Glomerular endothelial cell (primary cell): ENCODE measurements around the gene NAA40. TPM values are rescaled to one million over a fixed set of nuclear protein-coding genes. Genes with fewer than 3 reads are reported as not detected.
"Not testable (repeated sequence)": the region's sequence is repeated elsewhere in the genome, so short reads cannot be mapped to it uniquely, and the experiment has no call there.

Experiments
- DNase-seq: peaks from one replicate; pipeline ENCODE4 v3.0.0-alpha.2; 2011; ENCODE audit warnings: low read depth, low spot score; ENCODE audit errors: extremely low read depth
- total RNA-seq: library from RNA; depleted of rRNA; stranded (reverse); fragments of >200 nt; gene quantifications from 2 replicates; pipeline ENCODE4 v1.2.3, GENCODE V29; 2015

NAA40 gene
- total RNA-seq, 1 donor from 2014 or later: 20.8 TPM

- DNase-seq: no peak
These were observed 906 bp upstream of the NAA40 start for GRCh38 chr11:63937713-63938478.

- DNase-seq: no peak
These were observed 642 bp downstream of the NAA40 start for GRCh38 chr11:63939397-63939891.

DNA sequence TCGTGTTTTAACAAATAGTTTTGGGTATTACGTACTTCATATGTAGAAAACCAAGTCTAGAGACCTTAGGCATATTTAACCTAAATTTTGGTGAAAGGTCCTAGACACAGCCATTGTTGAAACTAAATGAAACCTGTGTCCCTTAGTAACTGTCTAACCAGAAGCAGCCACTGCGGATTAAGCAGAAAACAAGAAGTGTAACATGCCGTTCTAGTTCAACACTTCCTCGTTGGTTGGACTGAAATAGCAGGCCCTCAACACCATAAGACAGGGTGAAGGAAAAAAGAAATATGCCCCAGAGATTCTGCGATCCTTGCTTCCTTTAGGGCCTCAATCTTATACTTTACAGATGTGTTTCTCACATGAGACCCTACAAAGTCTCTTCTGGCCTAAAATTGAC, 2.0 kb downstream of the NAA40 start:
- no peak for DNase-seq

DNA sequence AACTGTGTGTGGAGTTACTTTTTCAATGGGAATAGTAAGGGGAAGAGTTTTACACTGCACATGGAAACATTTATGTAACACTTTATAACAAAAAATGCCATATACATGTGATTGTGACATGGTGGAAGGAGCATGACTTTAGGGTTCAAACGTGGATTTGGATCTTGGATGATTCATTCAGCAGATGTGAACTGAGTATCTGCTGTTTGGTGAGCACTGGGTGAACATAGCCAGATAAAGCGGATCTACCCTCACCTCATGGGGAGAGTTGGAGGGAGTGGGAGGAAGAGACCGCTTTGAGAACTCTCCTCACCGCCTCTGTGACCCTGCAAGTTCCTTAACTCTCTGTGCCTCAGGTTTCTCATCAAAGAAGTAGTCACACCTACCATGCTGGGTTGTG, 3.1 kb downstream of the NAA40 start:
- DNase-seq: no peak

- DNase-seq: no peak
These were observed 4.0 kb downstream of the NAA40 start for GRCh38 chr11:63942803-63943202.

GRCh38 chr11:63944987-63945386, 6.2 kb downstream of the NAA40 start:
- no peak for DNase-seq

GRCh38 chr11:63945477-63946163, 6.8 kb downstream of the NAA40 start:
- DNase-seq: no peak

- DNase-seq: no peak
These were observed 13.2 kb downstream of the NAA40 start for GRCh38 chr11:63951779-63952536.

GRCh38 chr11:63952570-63952969, 13.8 kb downstream of the NAA40 start:
- no peak for DNase-seq

DNA sequence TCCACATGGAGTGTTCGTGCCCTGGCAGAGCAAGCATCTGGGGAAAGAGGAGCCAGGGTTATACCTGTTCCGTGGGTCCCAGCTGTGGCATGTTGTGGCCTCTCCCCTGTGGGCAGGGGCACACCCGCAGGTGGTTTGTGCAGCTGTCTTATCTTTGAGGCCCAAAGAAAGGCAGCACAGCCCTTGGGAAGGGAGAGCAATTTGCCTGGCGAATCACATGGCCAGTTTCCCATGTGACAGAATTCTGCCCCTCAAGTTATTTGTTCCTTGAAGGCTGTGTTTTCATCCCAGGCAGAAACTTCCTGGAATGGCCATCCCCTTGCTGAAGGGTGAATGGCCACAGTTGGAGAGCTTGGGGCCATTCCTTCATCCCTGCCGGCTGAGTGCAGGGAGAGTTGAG, 19.2 kb downstream of the NAA40 start:
- DNase-seq: no peak

DNA sequence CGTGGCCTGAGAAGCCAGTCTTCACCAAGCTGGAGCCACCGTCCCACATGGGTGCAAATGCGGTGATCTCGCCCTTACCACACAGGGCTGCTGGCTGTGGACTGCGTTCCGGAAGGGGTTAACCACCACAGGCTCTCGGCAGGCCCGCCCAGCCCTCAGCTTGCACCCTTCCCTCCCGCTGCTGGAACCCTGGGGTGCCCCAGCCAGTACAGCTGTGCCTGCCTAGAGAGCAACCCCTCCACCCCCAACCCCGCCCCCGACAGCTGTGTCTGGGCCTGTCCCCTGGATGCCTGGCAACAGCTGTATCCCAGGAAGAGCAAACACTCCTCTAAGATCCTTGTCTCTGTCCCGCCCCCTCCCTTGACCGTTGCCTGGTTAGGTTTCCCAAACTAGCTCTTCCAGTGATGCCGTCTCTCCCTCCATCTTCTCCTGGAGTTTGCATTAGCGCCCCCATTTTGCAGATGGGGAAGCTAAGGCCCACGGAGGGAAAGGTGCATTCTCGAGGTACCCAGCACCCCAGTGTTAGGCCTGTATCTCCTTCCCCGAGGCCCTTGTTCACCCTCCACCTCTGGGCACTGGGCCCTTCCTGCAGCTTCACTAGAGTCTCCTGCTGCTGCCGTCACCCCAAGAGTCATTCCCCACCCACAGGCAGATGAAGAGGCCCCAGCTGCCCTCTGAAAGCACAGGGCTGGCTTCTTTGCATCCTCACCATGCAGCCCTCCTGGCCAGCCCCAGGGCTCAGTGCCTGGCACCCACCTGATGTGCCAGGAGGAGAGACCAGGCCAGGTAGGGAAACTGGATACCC, 23.0 kb downstream of the NAA40 start:
- no peak for DNase-seq

- DNase-seq: not testable (repeated sequence)
These were observed 25.1 kb downstream of the NAA40 start for GRCh38 chr11:63963895-63964294.

DNA sequence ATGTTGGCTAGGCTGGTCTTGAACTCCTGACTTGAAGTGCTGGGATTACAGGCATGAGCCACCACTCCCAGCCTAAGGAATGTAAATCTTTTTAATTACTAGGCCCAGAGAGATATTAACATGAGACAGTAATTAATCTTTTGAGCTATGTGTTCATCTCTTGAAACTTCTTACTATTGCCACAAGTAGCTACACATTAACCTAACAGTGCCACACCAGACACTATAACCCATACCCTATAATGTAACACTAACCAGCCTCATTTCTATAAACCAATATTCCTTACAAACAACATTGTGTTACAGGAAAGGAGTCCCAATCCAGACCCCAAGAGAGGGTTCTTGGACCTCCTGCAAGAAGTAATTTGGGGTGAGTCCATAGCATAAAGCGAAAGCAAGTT, 27.6 kb downstream of the NAA40 start:
- DNase-seq: no peak

DNA sequence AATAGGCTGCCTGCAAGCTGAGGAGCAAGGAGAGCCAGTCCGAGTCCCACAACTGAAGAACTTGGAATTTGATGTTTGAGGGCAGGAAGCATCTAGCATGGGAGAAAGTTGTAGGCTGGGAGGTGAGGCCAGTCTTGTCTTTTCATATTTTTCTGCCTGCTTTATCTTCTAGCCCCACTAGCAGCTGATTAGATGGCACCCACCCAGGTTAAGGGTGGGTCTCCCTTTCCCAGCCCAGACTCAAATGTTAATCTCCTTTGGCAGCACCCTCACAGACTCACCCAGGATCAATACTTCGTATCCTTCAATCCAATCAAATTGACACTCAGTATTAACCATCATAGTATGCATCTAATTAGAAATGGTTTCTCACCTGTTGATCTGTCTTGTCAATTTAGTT, 30.7 kb downstream of the NAA40 start:
- no peak for DNase-seq

DNA sequence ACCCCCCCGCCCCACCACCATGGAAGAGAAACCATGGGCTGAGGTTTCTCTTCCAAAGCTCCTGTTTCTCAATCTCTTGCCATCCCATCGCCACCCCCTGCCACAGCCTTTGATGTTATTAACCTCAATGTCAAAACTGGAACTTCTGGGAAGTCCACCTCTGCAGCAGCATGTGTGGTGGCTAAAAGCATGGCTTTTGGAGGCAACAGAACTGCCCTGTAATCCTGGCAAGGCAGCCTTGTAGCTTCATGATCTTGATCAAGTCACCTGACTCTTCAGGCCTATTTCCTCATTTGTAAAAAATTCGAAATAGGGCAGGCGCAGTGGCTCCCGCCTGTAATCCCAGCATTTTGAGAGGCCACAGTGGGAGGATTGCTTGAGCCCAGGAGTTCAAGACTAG, 32.1 kb downstream of the NAA40 start:
- DNase-seq: no peak

GRCh38 chr11:63973912-63974258, 35.1 kb downstream of the NAA40 start:
- not testable (repeated sequence) for DNase-seq

GRCh38 chr11:63974259-63975143, 35.7 kb downstream of the NAA40 start, which contains the start of gene COX8A:
COX8A (plus strand) TSS chr11:63974620; CDS start chr11:63974681, 61 bp downstream.
- DNase-seq: peak; percentile 99

- DNase-seq: no peak
These were observed 39.9 kb downstream of the NAA40 start for GRCh38 chr11:63978551-63979239.

GRCh38 chr11:63979426-63979825, 40.6 kb downstream of the NAA40 start:
- DNase-seq: no peak
